Kidney (tissue), 14 donors: ENCODE data around the gene KLHL14. TPM values are rescaled to one million over a fixed set of nuclear protein-coding genes. Genes with fewer than 3 reads are reported as not detected.

Source experiments
- DNase-seq, 5 donors: peaks; one replicate each; pipeline ENCODE4 v3.0.0-alpha.2; 2013 to 2020
- FAIRE-seq: peaks from 2 replicates; lab custom pipeline; 2012; peaks lifted over from hg19 to GRCh38; lab: Jason Lieb, UNC
- H3K27ac ChIP-seq, 2 donors: one replicate each; pipeline ENCODE4 v1.7.0; 2013; ENCODE audit warnings: low read depth in 2 of 2, low read length in 2 of 2, inconsistent platforms in 1 of 2
- H3K27me3 ChIP-seq: one replicate; pipeline ENCODE4 v1.7.1; 2013; ENCODE audit warnings: low read length, inconsistent platforms; ENCODE audit not compliant: control insufficient read depth, insufficient read depth
- H3K36me3 ChIP-seq, 3 donors: one replicate each; pipeline versions ENCODE4 v1.7.0 to v1.7.1; 2013; ENCODE audit warnings: low read length in 3 of 3, control low read depth in 1 of 3, inconsistent platforms in 1 of 3; ENCODE audit not compliant: insufficient read depth in 3 of 3, control insufficient read depth in 2 of 3
- H3K4me1 ChIP-seq, 3 donors: one replicate each; pipeline versions ENCODE4 v1.7.0 to v1.7.1; 2013; ENCODE audit warnings: low read length in 3 of 3, inconsistent platforms in 1 of 3, low read depth in 1 of 3; ENCODE audit not compliant: control insufficient read depth in 2 of 3, insufficient read depth in 2 of 3
- H3K4me3 ChIP-seq, 3 donors: one replicate each; pipeline versions ENCODE4 v1.7.0 to v1.8.1; 2013; ENCODE audit warnings: low read length in 3 of 3, control low read depth in 1 of 3, inconsistent platforms in 1 of 3
- H3K9ac ChIP-seq, 3 donors: one replicate each; pipeline versions ENCODE4 v1.7.0 to v1.7.1; 2013; ENCODE audit warnings: low read length in 3 of 3, control low read depth in 1 of 3, inconsistent platforms in 1 of 3
- H3K9me3 ChIP-seq, 3 donors: one replicate each; pipeline versions ENCODE4 v1.7.0 to v1.7.1; 2013; ENCODE audit warnings: low read length in 3 of 3, control low read depth in 1 of 3, inconsistent platforms in 1 of 3; ENCODE audit not compliant: control insufficient read depth in 2 of 3, insufficient read depth in 1 of 3
- intact Hi-C: fragments of 100-400 bp; cut with DNase I; formaldehyde crosslinking; loops from one replicate; pipeline ENCODE4 v1.11.1; 2022
- polyA plus RNA-seq: library from polyadenylated mRNA; stranded (reverse); fragments of 350-450 nt; fragmentation: Illumina TruSeq; extraction: RNeasy Lipid Tissue Mini Kit (QIAGEN cat#74804); gene quantifications from one replicate; pipeline ENCODE4 v1.2.3, GENCODE V29; 2014; ENCODE audit warnings: low read depth, low replicate concordance; ENCODE audit not compliant: insufficient read depth
- total RNA-seq: library from RNA; stranded (reverse); fragmentation: NEBNext Ultra II Directional; extraction: Animal tissue kit (Norgen Biotek cat#: 25700); gene quantifications from one replicate; pipeline ENCODE4 v1.2.1, GENCODE V29; 2021
- TF ChIP-seq, protein P1 (sequence below): IDR thresholded peaks from 3 replicates; pipeline ENCODE4 v1.5.1; 2012; ENCODE audit warnings: mild to moderate bottlenecking, moderate library complexity, borderline replicate concordance; ENCODE audit not compliant: insufficient read depth; ENCODE audit errors: extremely low read depth
- donor health status: control.
- donor health status: control.
- donor health status: control.
- donor health status: control.
- donor health status: control.
- donor health status: DM: yes; HTN: yes; CAD: no.
- donor health status: Normal renal cell carcinoma (clear cell type).

The KLHL14 gene
- total and polyA plus RNA-seq, 2 donors from 2014 or later: 3.7 to 15.4 TPM

- TF ChIP-seq, protein P1, sequence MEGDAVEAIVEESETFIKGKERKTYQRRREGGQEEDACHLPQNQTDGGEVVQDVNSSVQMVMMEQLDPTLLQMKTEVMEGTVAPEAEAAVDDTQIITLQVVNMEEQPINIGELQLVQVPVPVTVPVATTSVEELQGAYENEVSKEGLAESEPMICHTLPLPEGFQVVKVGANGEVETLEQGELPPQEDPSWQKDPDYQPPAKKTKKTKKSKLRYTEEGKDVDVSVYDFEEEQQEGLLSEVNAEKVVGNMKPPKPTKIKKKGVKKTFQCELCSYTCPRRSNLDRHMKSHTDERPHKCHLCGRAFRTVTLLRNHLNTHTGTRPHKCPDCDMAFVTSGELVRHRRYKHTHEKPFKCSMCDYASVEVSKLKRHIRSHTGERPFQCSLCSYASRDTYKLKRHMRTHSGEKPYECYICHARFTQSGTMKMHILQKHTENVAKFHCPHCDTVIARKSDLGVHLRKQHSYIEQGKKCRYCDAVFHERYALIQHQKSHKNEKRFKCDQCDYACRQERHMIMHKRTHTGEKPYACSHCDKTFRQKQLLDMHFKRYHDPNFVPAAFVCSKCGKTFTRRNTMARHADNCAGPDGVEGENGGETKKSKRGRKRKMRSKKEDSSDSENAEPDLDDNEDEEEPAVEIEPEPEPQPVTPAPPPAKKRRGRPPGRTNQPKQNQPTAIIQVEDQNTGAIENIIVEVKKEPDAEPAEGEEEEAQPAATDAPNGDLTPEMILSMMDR: no peak
- Histone ChIP-seq H3K9ac (no peak overlapping the region), H3K4me1 (no peaks in the 10 kb centered on the region), H3K9me3 (no peaks in the 10 kb centered on the region), H3K27ac (no peak overlapping the region), H3K4me3 (no peak overlapping the region), H3K36me3 (no peaks in the 10 kb centered on the region), H3K27me3 (no peaks in the 10 kb centered on the region)
- intact Hi-C loops: no loop called here
- no peak for DNase-seq
- FAIRE-seq: no peak
Observed at GRCh38 chr18:32634876-32635431, 137.9 kb downstream of the KLHL14 start.

DNA sequence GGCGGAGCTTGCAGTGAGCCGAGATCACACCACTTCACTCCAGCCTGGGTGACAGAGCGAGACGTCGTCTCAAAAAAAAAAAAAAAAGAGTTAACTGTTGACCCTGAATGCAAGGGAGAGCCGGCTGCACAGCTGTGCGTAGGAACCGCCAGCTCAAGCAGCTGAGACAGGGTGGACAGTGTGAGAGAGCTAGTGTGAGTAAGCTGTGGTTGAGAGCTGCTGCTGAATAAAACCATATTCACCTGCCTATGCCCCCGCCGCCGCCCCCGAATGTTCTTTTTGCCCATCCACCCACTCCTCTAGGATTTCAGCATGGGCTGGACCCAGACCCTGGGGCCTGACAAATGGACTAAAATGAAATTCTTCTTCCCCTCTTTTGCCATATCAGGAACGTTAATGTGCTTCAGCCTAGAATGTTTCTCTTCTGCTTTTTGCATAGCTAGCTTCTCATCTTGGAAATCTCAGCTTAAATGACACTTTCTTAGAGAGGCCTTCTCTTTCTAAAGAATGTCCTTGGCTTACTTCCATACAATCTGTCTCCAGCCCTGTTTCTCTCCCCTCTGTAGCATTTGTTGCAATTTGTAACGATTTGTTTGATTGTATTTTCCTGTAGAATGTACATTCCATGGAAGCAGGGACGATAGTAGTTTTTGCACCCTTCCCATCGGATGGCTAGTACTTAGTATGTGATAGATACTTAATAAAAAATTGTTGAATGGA lies 142.7 kb downstream of the KLHL14 start:
- H3K9ac ChIP-seq: no peak overlapping the region
- H3K36me3 ChIP-seq: no peaks in the 10 kb centered on the region
- DNase-seq (no peak), FAIRE-seq (no peak)
- TF ChIP-seq, protein P1: no peak
- intact Hi-C loops: no loop called here
- H3K4me1 ChIP-seq: no peaks in the 10 kb centered on the region
- no peaks in the 10 kb centered on the region for H3K27me3 ChIP-seq
- H3K4me3 ChIP-seq: no peak overlapping the region
- no peaks in the 10 kb centered on the region for H3K9me3 ChIP-seq
- H3K27ac ChIP-seq: no peak overlapping the region

GRCh38 chr18:32629292-32629691 lies 143.5 kb downstream of the KLHL14 start:
- Histone ChIP-seq H3K9me3 (no peaks in the 10 kb centered on the region), H3K9ac (no peak overlapping the region), H3K27ac (no peak overlapping the region), H3K27me3 (no peaks in the 10 kb centered on the region), H3K4me1 (no peaks in the 10 kb centered on the region), H3K4me3 (no peak overlapping the region), H3K36me3 (no peaks in the 10 kb centered on the region)
- DNase-seq (no peak), FAIRE-seq (no peak)
- intact Hi-C loops: no loop called here
- TF ChIP-seq, protein P1: no peak
